Smooth muscle cell (in vitro differentiated cells): ENCODE data around the gene KRT4. TPM values are rescaled to one million over a fixed set of nuclear protein-coding genes. Genes with fewer than 3 reads are reported as not detected.

ENCODE experiments used
- DNase-seq: peaks from one replicate; lab custom pipeline; 2025; ENCODE audit not compliant: unreplicated experiment; lab: John Stamatoyannopoulos, UW
- H2AFZ ChIP-seq: fragments of 200-600 bp; sonication (generic); 2 replicates; pipeline ENCODE4 v1.6.0; 2016; ENCODE audit warnings: antibody characterized with exemption, low read depth, mild to moderate bottlenecking
- H3F3A ChIP-seq: fragments of 200-600 bp; sonication (generic); 2 replicates; pipeline ENCODE4 v1.6.0; 2017; ENCODE audit warnings: antibody characterized with exemption, low read depth
- H3K27ac ChIP-seq: fragments of 200-600 bp; sonication (generic); 2 replicates; pipeline ENCODE4 v1.5.1; 2016; ENCODE audit warnings: low read depth, mild to moderate bottlenecking
- H3K27me3 ChIP-seq: fragments of 200-600 bp; sonication (generic); 2 replicates; pipeline ENCODE4 v1.6.1; 2016; ENCODE audit warnings: low read depth, mild to moderate bottlenecking
- H3K36me3 ChIP-seq: fragments of 200-600 bp; sonication (generic); 2 replicates; pipeline ENCODE4 v1.5.1; 2016; ENCODE audit warnings: low read depth
- H3K4me1 ChIP-seq: fragments of 200-600 bp; sonication (generic); 2 replicates; pipeline ENCODE4 v1.5.1; 2016; ENCODE audit warnings: low read depth
- H3K4me2 ChIP-seq: fragments of 200-600 bp; sonication (generic); 2 replicates; pipeline ENCODE4 v1.6.0; 2016; ENCODE audit warnings: mild to moderate bottlenecking
- H3K4me3 ChIP-seq: fragments of 200-600 bp; sonication (generic); 2 replicates; pipeline ENCODE4 v1.5.1; 2016; ENCODE audit warnings: mild to moderate bottlenecking
- H3K79me2 ChIP-seq: fragments of 200-600 bp; sonication (generic); 2 replicates; pipeline ENCODE4 v1.6.0; 2016; ENCODE audit warnings: low read depth, mild to moderate bottlenecking
- H3K9ac ChIP-seq: fragments of 200-600 bp; sonication (generic); 2 replicates; pipeline ENCODE4 v1.6.0; 2016; ENCODE audit warnings: low read depth
- H3K9me3 ChIP-seq: fragments of 200-600 bp; sonication (generic); replicated peaks from 2 replicates; pipeline ENCODE4 v1.5.1; 2016; ENCODE audit warnings: low read depth
- H4K20me1 ChIP-seq: fragments of 200-600 bp; sonication (generic); 2 replicates; pipeline ENCODE4 v1.6.0; 2016; ENCODE audit warnings: low read depth
- CTCF ChIP-seq: fragments of 200-600 bp; sonication (generic); IDR thresholded peaks from 2 replicates; pipeline ENCODE4 v1.5.1; 2017; ENCODE audit warnings: borderline replicate concordance, mild to moderate bottlenecking, antibody characterized with exemption; ENCODE audit not compliant: insufficient read depth, poor library complexity, severe bottlenecking
- WGBS: methylation state at CpG from one replicate; pipeline ENCODE4 v1.1.7; 2016; ENCODE audit warnings: low lambda C conversion rate; 5-methylcytosine and 5-hydroxymethylcytosine counted together
- polyA plus RNA-seq: library from polyadenylated mRNA; unstranded; fragments of >200 nt; fragmentation: Nextera tagmentation; extraction: Ambion mirVana; gene quantifications from 2 replicates; pipeline ENCODE4 v1.2.1, GENCODE V29; 2016
- total RNA-seq: library from RNA; depleted of rRNA; stranded (reverse); fragments of >200 nt; gene quantifications from 2 replicates; pipeline ENCODE4 v1.2.3, GENCODE V29; 2014

The KRT4 gene
- total and polyA plus RNA-seq, 2 experiments from 2014 or later: not detected

- DNase-seq: no peak
- no peaks in the 10 kb centered on the region for H3K4me1 ChIP-seq
- no peaks in the 10 kb centered on the region for H3K9me3 ChIP-seq
- no peaks in the 10 kb centered on the region for H3F3A ChIP-seq
- no peaks in the 10 kb centered on the region for H3K36me3 ChIP-seq
- WGBS: 89% methylated on average over 3 of the region's 3 CpGs
- H4K20me1 ChIP-seq: no peaks in the 10 kb centered on the region
- no peak for TF ChIP-seq CTCF
- no peak overlapping the region for H3K4me2 ChIP-seq
- no peak overlapping the region for H3K4me3 ChIP-seq
- no peak overlapping the region for H3K27ac ChIP-seq
- H3K9ac ChIP-seq: no peak overlapping the region
- no peaks in the 10 kb centered on the region for H3K79me2 ChIP-seq
- H3K27me3 ChIP-seq: peaks cover 27% of the 10 kb centered on the region
- no peak overlapping the region for H2AFZ ChIP-seq
Observed at GRCh38 chr12:52784909-52785308, 29.0 kb downstream of the KRT4 start.

DNA sequence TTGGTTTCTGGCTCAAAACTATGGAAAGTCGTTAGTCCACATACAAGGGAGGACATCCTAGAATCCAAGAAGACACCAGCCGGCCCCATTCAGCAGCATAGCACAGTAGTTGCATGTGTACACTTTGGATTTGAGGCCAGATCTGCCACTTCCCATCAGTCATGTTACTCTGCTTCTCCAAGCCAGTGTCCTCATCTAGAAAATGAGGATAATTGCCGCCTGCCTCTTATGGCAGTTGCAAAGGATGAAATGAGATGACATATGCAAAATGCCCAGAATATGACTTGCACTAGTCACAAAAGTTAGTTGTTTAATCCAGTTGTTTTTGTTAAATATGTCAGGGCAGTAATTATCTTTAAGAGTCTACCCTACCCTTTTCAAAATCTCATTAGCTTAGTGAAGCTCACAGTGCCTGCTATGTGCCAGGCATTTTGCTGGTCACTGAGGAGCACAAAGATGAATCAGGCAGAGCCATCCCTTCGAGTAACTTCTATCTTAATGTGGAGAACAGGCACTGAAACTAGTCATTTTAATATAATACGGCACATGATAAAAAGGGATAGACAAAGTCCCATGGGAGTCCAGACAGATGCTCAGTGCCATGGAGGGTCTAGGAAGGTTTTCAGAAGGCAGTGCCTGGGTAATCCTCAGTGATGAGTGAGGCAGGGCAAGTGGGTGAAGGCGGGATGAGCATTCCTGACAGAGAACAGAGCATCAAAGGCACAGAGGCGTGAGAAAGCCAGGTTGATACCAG is 30.2 kb downstream of the KRT4 start:
- H3K9me3 ChIP-seq: no peaks in the 10 kb centered on the region
- H3F3A ChIP-seq: no peaks in the 10 kb centered on the region
- no peak overlapping the region for H2AFZ ChIP-seq
- no peaks in the 10 kb centered on the region for H4K20me1 ChIP-seq
- H3K79me2 ChIP-seq: no peaks in the 10 kb centered on the region
- no peak overlapping the region for H3K4me2 ChIP-seq
- H3K36me3 ChIP-seq: no peaks in the 10 kb centered on the region
- no peak for DNase-seq
- no peak overlapping the region for H3K4me3 ChIP-seq
- H3K9ac ChIP-seq: no peak overlapping the region
- WGBS: 82% methylated on average over 7 of the region's 7 CpGs
- no peak for TF ChIP-seq CTCF
- H3K27me3 ChIP-seq: peaks cover 39% of the 10 kb centered on the region
- H3K4me1 ChIP-seq: no peaks in the 10 kb centered on the region
- no peak overlapping the region for H3K27ac ChIP-seq

- Histone ChIP-seq H3K27ac (no peak overlapping the region), H3K27me3 (peaks cover 51% of the 10 kb centered on the region), H3K36me3 (no peaks in the 10 kb centered on the region), H3K4me2 (no peak overlapping the region), H3K4me3 (no peak overlapping the region), H2AFZ (no peak overlapping the region), H3F3A (no peaks in the 10 kb centered on the region), H3K9ac (no peak overlapping the region), H4K20me1 (no peaks in the 10 kb centered on the region), H3K4me1 (no peaks in the 10 kb centered on the region), H3K9me3 (no peaks in the 10 kb centered on the region), H3K79me2 (no peaks in the 10 kb centered on the region)
- WGBS: 89% methylated on average over 4 of the region's 4 CpGs
- TF ChIP-seq CTCF: no peak
- no peak for DNase-seq
Observed at GRCh38 chr12:52782502-52782901, 31.4 kb downstream of the KRT4 start.
